GM19438 (cell line): ENCODE results near the gene EBNA1BP2.
"Not testable (repeated sequence)": the region's sequence is repeated elsewhere in the genome, so short reads cannot be mapped to it uniquely, and the experiment has no call there.

Experiments
- ATAC-seq: cut with Tn5 transposase; IDR thresholded peaks from one replicate; pipeline ENCODE4 v1.9.1; 2021; ENCODE audit warnings: low read depth; ENCODE audit not compliant: unreplicated experiment

Gene EBNA1BP2

GRCh38 chr1:43171876-43172526 lies at the start of gene EBNA1BP2, which contains the start of gene CFAP57:
Gene EBNA1BP2, minus strand, starts transcription at chr1:43172290. Its CDS starts 172 bp downstream, at chr1:43172118.
Gene CFAP57, plus strand, starts transcription at chr1:43172330. Its CDS starts 424 bp downstream, at chr1:43172754.
- peak; percentile 89 for ATAC-seq

- no peak for ATAC-seq
Measured at GRCh38 chr1:43221797-43222196, 49.7 kb upstream of the EBNA1BP2 start.

DNA sequence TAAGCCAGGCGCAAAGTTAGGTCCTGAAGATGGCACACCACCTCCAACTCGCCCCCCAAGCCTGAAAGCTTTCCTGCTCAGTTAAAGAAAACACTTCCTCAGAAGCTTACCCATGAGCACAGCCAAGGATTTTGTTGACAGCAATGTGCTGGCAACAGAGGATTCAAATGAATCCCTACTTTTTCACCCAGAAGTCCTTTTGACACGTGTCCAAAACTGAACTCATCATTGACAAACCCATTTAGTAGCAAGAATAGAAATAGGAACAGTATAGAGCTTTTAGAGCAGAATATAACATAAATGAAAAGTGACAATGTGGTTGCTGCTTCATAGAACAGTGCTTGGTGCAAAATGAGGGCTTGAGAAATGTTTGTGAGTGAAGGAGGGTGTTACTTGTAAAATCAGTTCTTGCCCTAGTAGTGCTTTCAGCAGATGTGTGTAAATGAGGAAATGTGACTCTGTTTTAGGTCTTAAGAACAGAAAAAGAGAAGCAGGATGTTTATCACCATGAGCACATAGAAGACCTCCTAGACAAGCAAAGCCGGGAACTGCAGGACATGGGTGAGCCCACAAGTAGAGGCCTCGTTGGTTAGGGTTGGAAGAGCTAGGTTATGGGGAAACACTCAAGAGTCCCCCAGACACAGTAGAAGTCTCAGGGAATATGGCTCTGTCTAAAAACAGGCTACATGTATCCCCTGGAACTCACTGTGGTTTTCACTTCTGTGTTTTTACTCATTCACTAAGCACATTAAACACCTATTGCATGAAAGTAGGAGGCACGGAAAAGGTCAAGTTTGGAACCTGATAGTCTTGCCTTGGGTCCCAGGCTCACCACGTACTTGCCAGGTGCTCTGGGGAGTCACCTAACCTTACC lies 49.1 kb upstream of the EBNA1BP2 start:
- ATAC-seq = peak; percentile 69

- no peak for ATAC-seq
Measured at GRCh38 chr1:43217747-43218146, 45.7 kb upstream of the EBNA1BP2 start.

- ATAC-seq = no peak
Measured at GRCh38 chr1:43214501-43215444, 42.7 kb upstream of the EBNA1BP2 start.

- ATAC-seq = not testable (repeated sequence)
Measured at GRCh38 chr1:43208277-43208676, 36.2 kb upstream of the EBNA1BP2 start.

GRCh38 chr1:43207229-43207853 lies 35.3 kb upstream of the EBNA1BP2 start:
- no peak for ATAC-seq

- ATAC-seq = no peak
Measured at GRCh38 chr1:43206600-43207228, 34.6 kb upstream of the EBNA1BP2 start.

DNA sequence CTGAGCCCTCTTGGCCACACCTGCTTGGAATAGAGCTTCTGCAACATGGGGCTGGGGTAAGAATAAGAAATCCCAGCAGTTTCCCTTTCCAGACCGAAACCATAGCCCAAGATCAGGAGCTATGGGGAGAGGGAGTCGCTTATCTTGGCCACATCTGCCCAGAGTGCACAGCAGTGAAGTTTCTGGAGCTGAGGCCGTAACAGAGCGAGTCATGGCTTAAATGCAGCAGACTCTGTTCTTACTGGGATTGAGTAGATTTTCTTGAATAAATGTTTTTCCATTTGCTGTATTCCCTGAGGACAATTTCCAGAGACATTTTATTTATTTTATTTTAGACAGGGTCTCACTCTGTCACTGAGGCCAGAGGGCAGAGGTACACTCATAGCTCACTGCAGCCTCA lies 33.6 kb upstream of the EBNA1BP2 start:
- no peak for ATAC-seq

- no peak for ATAC-seq
Measured at GRCh38 chr1:43204394-43204793, 32.3 kb upstream of the EBNA1BP2 start.

DNA sequence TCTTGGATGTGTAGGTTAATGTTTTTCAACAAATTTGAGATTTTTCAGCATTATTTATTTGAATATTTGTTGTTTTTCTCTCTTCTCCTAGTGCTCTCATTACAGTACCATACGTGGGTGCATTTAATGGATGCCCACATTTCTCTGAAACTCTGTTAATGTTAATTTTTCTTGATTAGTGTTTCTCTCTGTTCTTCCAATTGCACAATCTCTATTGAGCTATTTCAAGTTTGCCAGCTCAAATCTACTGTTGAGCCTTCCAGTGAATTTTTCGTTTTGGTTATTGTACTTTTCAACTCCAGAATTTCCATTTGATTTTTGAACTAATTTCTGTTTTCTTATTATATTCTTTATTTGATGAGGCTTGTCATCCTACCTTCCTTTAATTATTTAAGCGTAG lies 31.8 kb upstream of the EBNA1BP2 start:
- ATAC-seq = no peak

- ATAC-seq = no peak
Measured at GRCh38 chr1:43199093-43199726, 27.1 kb upstream of the EBNA1BP2 start.

DNA sequence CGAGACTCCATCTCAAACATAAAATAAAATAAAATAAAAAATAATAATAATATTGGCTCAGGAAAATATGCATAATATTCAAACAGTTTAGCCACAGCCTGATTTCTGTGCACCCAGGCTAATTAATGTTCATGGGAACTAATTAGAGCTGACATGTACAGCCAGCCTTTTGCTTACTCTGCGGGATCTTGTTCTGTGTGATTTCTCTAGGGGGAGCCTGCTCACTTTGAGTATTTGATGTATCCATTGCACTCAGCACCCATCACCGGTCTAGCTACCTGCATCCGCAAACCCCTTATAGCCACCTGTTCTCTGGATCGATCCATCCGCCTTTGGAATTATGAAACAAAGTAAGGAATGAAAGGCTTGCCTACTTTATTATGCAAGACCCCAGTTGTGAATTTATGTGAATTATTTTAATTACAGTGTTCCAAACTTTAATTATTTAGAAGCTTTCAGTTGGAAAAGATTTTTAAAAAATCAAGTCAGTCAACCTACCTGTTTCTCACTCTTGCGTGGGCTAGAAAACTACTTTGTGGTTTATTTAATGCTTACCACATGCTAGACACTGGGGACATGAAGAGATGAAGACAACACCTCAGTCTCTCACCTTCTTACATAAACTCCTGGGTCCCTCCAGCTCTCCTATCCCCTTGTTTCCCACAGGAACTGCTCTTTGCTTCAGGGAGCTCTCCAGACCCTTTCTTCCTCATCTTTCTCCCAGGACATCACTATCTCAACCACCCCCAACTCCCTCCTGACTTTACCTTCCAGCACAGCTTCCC lies 25.4 kb upstream of the EBNA1BP2 start:
- ATAC-seq = no peak

- ATAC-seq = no peak
Measured at GRCh38 chr1:43194509-43194908, 22.4 kb upstream of the EBNA1BP2 start.

DNA sequence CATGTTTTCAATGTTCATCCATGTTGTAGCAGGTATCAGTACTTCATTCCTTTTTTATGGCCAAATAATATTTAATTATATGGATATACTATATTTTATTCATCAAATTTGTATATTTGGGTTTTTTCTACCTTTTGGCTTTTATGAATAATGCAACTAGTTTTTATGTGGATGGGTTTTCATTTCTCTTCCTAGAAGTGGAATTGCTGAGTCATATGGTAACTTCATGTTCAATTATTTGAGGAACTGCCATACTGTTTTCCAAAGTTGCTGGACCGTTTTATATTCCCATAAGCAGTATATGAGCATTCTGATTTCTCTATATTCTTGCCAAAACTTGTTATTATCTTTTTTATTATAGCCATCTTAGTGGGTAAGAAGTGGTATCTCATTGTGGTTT lies 16.0 kb upstream of the EBNA1BP2 start:
- ATAC-seq = no peak

DNA sequence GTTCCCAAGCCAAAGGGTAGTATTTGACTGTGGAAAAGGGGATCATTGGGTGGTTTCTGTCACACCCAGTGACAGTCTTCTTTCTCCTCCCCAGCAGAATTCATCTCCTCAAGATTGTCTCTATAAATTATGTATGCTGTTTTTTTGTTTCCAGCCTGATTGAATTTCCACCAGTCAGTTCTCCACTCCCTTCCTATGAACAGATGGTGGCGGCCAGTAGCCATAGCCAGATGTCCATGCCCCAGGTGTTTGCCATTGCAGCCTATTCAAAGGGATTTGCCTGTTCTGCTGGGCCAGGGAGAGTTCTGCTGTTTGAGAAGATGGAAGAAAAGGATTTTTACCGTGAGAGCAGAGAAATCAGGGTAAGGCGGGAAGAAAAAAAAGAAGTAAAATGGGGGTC lies 12.9 kb upstream of the EBNA1BP2 start:
- no peak for ATAC-seq

DNA sequence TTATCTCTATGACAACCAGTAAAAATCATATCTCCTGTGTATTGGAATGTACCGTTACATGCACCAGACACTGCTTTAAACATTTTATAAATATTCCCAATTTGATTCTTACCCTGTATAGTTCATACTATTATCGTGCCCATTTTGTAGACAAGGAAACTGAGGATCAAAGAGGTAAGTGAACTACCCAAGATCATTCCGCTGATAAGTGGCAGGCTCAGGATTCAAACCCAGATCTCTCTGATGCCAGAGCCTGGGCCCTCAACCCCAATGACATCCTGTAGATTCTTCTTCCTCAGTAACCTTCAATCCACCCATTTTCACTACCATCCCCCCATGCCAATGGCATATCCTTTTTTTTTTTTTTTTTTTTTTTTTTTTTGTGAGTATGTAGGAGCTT lies 12.3 kb upstream of the EBNA1BP2 start:
- no peak for ATAC-seq

- no peak for ATAC-seq
Measured at GRCh38 chr1:43177691-43178090, 5.6 kb upstream of the EBNA1BP2 start.

GRCh38 chr1:43174873-43175272 lies 2.8 kb upstream of the EBNA1BP2 start:
- no peak for ATAC-seq
